Urinary bladder (tissue), 4 donors: Measurements from ENCODE around the gene NEGR1. TPM values are rescaled to one million over a fixed set of nuclear protein-coding genes. Genes with fewer than 3 reads are reported as not detected.

Experiments
- DNase-seq: peaks from one replicate; pipeline ENCODE4 v3.0.0-alpha.2; 2015; ENCODE audit errors: extremely low spot score
- H3K27ac ChIP-seq: one replicate; pipeline ENCODE4 v1.5.1; 2013; ENCODE audit warnings: low read depth, mild to moderate bottlenecking, moderate library complexity
- H3K36me3 ChIP-seq: one replicate; pipeline ENCODE4 v1.6.1; 2013; ENCODE audit warnings: mild to moderate bottlenecking, moderate library complexity; ENCODE audit not compliant: insufficient read depth
- H3K4me1 ChIP-seq: one replicate; pipeline ENCODE4 v1.6.1; 2013; ENCODE audit warnings: mild to moderate bottlenecking, moderate library complexity; ENCODE audit not compliant: insufficient read depth
- H3K4me3 ChIP-seq: one replicate; pipeline ENCODE4 v1.5.1; 2013; ENCODE audit warnings: low read depth, low read length
- WGBS: extraction: QIAGEN DNeasy Blood & Tissue Kit; methylation state at CpG from one replicate; pipeline ENCODE4 v1.1.7; 2013; 5-methylcytosine and 5-hydroxymethylcytosine counted together
- polyA plus RNA-seq: library from polyadenylated mRNA; stranded (reverse); fragments of 200-250 nt; gene quantifications from one replicate; pipeline ENCODE4 v1.2.3, GENCODE V29; 2013
- total RNA-seq: library from RNA; depleted of rRNA; stranded (reverse); fragments of >200 nt; gene quantifications from one replicate; pipeline ENCODE4 v1.2.3, GENCODE V29; 2014
- donor health status: healthy with polysubstance abuse.
- donor health status: healthy.

Gene NEGR1
- total and polyA plus RNA-seq, 2 donors = 38.2 to 92.3 TPM

GRCh38 chr1:72122099-72122880 is 160.0 kb downstream of the NEGR1 start:
- peak; percentile 47 for DNase-seq
- no peak overlapping the region for H3K27ac ChIP-seq
- WGBS = 52% methylated on average over 4 of the region's 4 CpGs

DNA sequence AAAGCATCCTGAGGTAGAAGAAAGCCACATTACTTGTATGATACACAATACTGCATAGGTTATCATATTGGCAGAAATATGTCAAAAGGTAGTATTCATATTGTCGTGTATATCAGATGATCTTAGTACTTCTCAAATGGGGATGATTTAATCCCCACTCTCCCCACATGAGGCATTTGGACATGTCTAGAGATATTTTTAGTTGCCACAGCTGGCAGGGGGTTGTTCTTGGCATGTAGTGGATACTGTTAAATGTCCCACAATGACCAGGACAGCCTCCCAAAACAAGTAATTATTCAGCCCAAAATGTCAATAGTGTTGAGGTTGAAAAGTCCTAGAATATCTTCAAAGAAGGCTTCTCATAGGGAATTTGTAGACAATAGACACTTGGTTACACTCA is 162.8 kb downstream of the NEGR1 start:
- no peak for DNase-seq
- Histone ChIP-seq H3K4me1 (no peaks in the 10 kb centered on the region), H3K36me3 (no peaks in the 10 kb centered on the region), H3K4me3 (no peak overlapping the region), H3K27ac (no peak overlapping the region)
- 84% methylated on average over 1 of the region's 1 CpG for WGBS

More at GRCh38 chr1:72122099-72122880, 160.0 kb downstream of the NEGR1 start:
- Histone ChIP-seq H3K36me3 (no peaks in the 10 kb centered on the region), H3K4me1 (no peaks in the 10 kb centered on the region), H3K4me3 (no peak overlapping the region)

DNA sequence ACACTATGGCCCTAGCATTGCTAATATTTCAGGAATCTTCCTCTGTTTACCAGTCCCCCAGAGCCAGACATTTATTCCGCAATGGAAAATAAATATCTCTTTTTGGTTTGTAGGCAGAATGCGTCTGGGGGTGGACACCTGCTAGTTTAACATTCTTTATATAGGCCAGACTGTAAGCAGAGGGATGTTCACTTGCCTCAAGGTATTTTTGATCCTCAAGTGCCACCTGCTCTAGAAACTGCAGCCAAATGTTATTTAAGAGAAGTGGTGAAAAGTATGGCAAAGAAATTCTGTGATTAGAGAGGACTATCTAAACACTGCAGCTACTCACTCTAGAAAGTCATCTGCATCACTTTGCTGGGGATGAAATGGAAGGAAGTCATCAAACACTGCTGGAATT is 164.7 kb downstream of the NEGR1 start:
- DNase-seq = no peak
- WGBS = 81% methylated on average over 2 of the region's 2 CpGs
- H3K4me1 ChIP-seq = no peaks in the 10 kb centered on the region
- no peak overlapping the region for H3K4me3 ChIP-seq
- no peaks in the 10 kb centered on the region for H3K36me3 ChIP-seq
- H3K27ac ChIP-seq = no peak overlapping the region

- H3K27ac ChIP-seq = no peak overlapping the region
- no peaks in the 10 kb centered on the region for H3K36me3 ChIP-seq
- 67% methylated on average over 2 of the region's 2 CpGs for WGBS
- DNase-seq = no peak
- no peaks in the 10 kb centered on the region for H3K4me1 ChIP-seq
- no peak overlapping the region for H3K4me3 ChIP-seq
These were observed 167.0 kb downstream of the NEGR1 start for GRCh38 chr1:72115290-72115689.

DNA sequence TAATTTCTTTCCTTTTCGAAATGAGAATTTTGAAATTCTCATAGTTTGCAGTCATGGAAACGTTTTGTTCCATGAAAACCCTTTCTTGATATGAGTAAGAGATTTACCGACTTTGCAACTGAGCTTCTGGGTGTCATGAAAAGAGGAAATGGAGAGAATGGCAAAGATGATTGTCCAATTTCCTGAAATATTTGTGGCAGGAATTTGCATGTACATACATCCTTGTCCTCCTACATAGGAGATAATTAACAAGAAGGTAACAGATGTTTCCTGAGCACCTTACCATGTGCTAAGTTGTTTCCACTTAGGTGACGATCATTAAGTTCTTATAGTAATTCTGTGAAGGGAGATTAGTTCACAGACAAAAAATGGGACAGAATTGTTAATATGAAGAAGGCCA is 170.7 kb downstream of the NEGR1 start:
- 87% methylated on average over 4 of the region's 4 CpGs for WGBS
- H3K27ac ChIP-seq = no peak overlapping the region
- DNase-seq = no peak
- H3K36me3 ChIP-seq = no peaks in the 10 kb centered on the region
- H3K4me3 ChIP-seq = no peak overlapping the region
- no peaks in the 10 kb centered on the region for H3K4me1 ChIP-seq

GRCh38 chr1:72109916-72110315 is 172.4 kb downstream of the NEGR1 start:
- no peak overlapping the region for H3K4me3 ChIP-seq
- WGBS = 48% methylated on average over 2 of the region's 2 CpGs
- DNase-seq = no peak

GRCh38 chr1:72105201-72105600 is 177.1 kb downstream of the NEGR1 start:
- no peak for DNase-seq
- no peaks in the 10 kb centered on the region for H3K36me3 ChIP-seq
- no peaks in the 10 kb centered on the region for H3K4me1 ChIP-seq
- WGBS = 93% methylated on average over 2 of the region's 2 CpGs
- no peak overlapping the region for H3K27ac ChIP-seq
- no peak overlapping the region for H3K4me3 ChIP-seq

More at GRCh38 chr1:72109916-72110315, 172.4 kb downstream of the NEGR1 start:
- no peak overlapping the region for H3K27ac ChIP-seq
- no peaks in the 10 kb centered on the region for H3K4me1 ChIP-seq
- H3K36me3 ChIP-seq = no peaks in the 10 kb centered on the region

DNA sequence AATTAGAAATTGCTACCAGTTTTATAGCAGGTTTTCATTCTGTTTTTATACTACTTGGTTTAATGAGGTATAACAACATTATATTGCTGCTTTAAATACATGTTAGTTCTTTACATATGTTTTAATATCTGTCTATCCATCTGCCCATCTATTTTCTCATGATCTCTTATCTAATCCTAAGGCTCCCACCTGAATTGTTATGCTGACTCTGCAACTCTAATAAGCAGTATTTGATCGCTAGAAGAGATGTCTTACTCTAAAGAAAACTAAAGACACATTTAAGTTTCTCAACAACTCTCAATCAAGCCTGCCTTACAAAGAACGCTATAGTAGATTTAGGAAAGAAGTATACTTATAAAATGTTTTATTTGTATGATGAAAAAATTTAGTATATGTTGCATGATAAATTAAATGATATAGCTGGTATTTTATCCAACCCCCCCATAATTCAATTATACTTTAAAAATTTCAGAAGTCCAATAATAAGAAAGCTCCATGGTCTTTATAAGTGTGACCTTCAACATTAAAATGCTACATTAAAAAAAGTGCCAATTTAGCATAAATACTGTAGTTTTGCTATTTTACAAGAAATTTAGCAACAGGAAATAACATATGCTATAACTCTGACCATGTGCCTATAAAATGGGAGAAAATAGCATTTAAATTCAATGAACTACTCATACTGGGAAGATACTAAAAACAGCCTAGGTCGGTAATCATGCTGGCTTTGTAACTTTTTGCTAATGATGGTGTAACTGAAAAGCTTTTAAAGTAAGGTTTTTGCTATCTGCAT is 180.3 kb downstream of the NEGR1 start:
- WGBS = 94% methylated on average over 3 of the region's 3 CpGs
- Histone ChIP-seq H3K4me3 (no peak overlapping the region), H3K4me1 (no peaks in the 10 kb centered on the region), H3K36me3 (no peaks in the 10 kb centered on the region), H3K27ac (no peak overlapping the region)
- DNase-seq = no peak

GRCh38 chr1:72100771-72101170 is 181.6 kb downstream of the NEGR1 start:
- Histone ChIP-seq H3K27ac (no peak overlapping the region), H3K4me3 (no peak overlapping the region), H3K36me3 (no peaks in the 10 kb centered on the region), H3K4me1 (no peaks in the 10 kb centered on the region)
- DNase-seq = no peak
- 74% methylated on average over 2 of the region's 2 CpGs for WGBS

GRCh38 chr1:72097851-72098570 is 184.3 kb downstream of the NEGR1 start:
- 87% methylated on average over 4 of the region's 4 CpGs for WGBS
- Histone ChIP-seq H3K27ac (no peak overlapping the region), H3K4me1 (no peaks in the 10 kb centered on the region), H3K36me3 (no peaks in the 10 kb centered on the region), H3K4me3 (no peak overlapping the region)
- no peak for DNase-seq

DNA sequence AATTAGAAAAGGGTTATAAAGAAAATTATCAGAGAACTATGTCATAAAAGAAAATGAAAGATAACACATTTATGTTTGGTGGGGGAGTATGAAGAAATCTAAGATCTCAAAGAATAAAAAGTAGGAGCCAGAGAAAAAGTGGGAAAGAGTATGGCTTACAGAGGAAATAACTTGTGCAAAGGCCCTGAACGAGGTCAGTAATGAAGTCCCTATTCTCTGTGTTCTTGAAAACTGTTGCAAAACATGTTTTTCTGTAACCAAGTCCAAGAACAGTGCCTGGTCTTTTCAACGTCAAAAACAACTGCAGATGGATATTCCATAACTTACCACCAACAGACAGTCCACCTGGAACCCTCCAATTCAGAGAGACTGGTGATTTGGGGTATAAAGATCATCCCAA is 188.1 kb downstream of the NEGR1 start:
- WGBS = 80% methylated on average over 2 of the region's 2 CpGs
- Histone ChIP-seq H3K4me3 (no peak overlapping the region), H3K4me1 (no peaks in the 10 kb centered on the region), H3K36me3 (no peaks in the 10 kb centered on the region), H3K27ac (no peak overlapping the region)
- DNase-seq = no peak

GRCh38 chr1:72086394-72086793 is 195.9 kb downstream of the NEGR1 start:
- no peaks in the 10 kb centered on the region for H3K4me1 ChIP-seq
- 79% methylated on average over 3 of the region's 3 CpGs for WGBS
- H3K4me3 ChIP-seq = no peak overlapping the region
- DNase-seq = no peak
- H3K36me3 ChIP-seq = no peaks in the 10 kb centered on the region
- no peak overlapping the region for H3K27ac ChIP-seq

DNA sequence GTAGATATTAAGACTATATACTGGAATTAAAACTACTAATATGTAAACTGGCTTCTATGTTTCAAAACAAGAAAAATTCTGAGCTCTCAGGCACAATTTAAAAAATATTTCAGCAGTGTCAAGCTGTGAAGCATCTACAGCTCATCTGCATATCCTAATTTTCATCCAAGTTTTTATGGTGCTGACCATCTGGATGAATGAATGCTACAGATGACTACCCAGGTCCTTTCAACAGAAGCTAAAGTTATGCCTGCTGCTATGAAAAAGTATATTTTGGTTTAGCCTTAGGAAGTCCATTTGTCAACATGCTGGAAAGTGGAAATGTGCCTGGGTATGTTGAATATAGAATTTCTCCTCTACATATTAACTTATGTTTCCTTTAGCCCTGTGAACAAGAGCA is 206.9 kb downstream of the NEGR1 start:
- no peaks in the 10 kb centered on the region for H3K36me3 ChIP-seq
- no peaks in the 10 kb centered on the region for H3K4me1 ChIP-seq
- H3K27ac ChIP-seq = no peak overlapping the region
- H3K4me3 ChIP-seq = no peak overlapping the region
- no peak for DNase-seq

- DNase-seq = no peak
- Histone ChIP-seq H3K27ac (no peak overlapping the region), H3K4me1 (no peaks in the 10 kb centered on the region), H3K36me3 (no peaks in the 10 kb centered on the region), H3K4me3 (no peak overlapping the region)
- WGBS = 73% methylated on average over 7 of the region's 7 CpGs
These were observed 215.9 kb downstream of the NEGR1 start for GRCh38 chr1:72066431-72066830.
